Raji (cell line): Measurements from ENCODE around the gene MARK3.

Source experiments
- POLR2A ChIP-seq: IDR thresholded peaks from 2 replicates; pipeline ENCODE4 v1.6.1; 2011; ENCODE audit warnings: low read depth, low read length, control low read depth; ENCODE audit not compliant: insufficient read depth

The MARK3 gene

DNA sequence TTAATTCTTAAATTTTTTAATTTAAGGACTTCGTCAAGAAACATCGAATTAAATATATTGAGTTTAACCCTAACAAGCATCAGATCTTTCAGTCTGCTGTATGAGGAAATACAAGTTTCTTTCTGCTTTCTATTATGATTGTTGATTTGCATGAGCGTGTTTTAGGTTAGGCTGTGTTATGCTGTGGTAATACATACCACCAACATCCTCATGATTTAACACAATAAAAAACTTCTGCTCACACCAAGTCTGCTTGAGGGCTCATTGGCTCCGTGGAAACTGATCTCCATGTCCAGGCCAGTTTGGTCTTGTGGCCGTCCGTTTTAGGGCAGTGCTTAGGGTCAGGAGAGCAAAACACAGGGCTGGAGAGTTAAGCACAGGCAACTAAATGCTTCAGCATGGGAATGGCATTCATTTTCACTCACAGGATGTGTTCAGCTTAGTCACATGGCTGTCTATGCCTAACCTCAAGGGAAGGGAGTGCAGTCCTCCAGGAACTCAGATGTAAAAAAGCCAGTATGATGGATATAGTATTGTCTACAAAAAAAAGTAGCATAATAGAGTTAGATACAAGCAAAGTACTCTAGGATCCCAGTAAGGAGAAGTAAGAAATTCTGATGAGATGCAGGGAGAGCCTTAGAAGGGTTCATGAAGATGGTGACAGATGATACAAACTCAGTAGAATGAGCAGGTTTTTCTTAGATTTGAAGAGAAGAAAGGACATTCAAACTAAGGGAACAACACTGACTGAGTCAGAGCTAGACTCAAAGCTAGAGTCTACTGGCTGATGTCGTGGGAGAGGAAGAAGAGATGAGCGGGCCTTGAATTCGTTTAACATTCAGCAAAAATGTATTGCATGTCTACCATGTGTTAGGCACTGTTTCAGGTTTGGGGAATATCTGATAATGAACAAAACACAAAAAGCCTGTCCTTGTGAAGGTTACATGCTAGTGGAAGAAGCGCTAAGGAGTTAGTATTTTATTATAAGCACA, 16.3 kb downstream of the MARK3 start:
- no peak for TF ChIP-seq POLR2A

DNA sequence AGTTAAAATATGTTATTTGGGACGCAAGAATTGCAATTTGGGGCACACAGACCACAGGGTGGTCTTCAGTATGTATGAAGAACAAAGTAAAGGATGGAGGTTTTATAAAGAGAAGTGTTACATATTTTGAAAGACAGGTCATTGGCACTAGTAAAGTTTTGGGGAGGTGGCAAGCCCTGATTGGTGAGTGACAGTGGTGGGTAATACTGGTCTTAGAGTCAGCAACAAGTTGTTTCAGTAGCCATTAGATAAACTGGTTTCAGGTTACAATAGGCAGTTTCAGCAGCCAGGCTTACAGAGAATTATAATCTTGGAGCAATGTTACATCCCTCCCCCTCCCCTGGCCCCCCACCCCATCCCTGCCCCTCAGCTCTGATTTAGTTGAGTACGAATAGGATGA, 17.5 kb downstream of the MARK3 start:
- TF ChIP-seq POLR2A: no peak

DNA sequence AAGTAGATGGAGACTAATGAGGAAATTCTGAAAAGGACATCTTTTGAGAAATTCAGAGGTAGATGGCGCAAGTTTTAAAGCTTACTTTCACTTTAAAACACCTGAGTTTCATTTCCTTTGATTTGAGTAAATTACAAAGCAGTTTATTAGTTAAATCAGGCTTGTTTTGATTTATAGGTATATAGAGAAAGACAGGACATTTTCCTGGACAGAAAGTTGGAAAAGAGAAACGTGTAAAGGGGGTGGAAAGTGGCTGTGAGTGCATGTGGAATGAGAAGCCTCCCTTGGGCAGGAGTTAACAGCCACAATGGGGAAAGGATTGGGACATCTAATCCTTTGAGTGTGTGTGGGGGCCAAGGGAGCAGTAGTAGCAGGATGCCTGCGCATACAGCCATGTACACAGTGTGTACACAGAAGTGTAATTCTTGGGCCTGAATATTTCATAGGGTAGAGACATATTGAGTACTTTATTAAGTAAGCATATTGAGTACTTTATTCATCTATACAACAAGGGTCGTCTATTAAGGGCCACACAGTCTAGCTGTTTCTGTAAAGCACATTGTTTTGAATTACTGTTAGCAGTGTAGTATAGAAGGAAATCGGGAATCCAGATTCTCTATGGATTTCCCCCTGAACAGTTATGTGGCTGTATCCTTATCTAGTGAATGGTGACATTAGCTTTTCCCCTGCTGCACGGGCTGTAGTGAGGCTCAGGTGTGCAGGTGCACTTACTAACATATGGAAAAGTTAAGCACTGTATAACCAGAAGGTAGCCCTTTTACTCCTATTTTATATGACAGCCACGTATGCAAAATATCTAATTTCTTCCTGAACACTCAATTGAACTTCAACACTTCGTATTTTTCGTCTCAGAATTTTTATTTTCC, 19.1 kb downstream of the MARK3 start:
- no peak for TF ChIP-seq POLR2A

DNA sequence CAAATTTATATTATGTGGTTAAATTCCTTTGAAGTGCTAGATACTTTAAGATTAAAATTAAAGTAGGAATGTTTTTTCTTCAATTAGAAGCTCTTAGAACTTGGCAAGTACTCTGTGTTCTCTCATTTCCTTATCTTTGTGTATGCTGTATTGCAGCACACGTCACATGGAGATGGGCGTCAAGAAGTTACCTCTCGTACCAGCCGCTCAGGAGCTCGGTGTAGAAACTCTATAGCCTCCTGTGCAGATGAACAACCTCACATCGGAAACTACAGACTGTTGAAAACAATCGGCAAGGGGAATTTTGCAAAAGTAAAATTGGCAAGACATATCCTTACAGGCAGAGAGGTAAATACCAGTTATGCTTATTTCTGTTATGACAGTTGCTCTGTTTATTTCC, 19.7 kb downstream of the MARK3 start:
- no peak for TF ChIP-seq POLR2A

DNA sequence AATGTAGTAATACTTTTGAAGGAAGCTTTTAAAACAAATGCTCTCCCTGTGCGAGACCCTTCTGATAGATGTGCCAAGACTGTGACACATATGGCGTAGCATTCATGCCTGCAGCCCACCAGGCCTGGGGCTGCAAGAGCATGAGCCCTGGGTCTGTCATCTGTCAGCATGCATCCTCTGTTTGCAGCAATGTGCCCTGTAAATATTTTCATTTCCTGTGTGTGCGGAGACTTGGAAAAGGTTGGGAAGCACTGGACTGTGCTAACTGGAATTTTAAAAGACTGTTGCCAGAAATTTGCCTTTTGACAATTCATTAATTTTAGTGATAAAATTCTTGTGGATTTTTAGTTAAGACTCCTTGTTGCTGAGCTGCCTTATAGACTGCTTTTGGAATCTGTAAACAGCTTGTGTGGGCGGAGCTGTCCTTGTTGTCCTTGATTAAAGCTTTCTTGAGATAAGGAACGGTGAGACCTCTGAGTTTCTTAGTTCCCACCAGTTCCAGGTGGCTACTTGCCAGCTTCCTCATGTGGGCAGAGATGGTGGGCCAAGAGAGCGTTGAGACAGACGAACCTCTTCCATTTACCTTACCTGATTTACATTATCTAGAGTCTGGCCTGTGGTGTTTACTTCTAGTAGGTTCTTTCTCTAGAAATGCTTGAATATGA, 23.4 kb downstream of the MARK3 start:
- TF ChIP-seq POLR2A: no peak

DNA sequence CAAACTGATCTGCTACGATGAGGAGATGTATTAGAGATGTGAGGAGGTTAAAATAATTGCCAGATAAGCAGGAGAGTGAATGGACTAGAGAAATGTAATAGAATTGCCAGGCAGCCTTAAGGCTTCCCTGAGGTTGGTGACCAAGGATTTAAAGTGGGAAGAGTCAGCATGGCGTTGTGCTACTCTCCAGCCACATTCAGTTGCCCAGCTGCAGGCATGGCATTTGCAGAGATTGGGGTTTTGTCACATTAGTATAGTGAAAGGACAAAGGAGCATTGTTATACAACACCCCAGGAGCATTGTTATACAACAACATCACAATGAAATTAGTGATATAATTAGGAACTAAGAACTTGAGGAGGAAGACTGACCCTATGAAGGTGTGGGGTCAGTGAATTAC, 31.7 kb downstream of the MARK3 start:
- no peak for TF ChIP-seq POLR2A

DNA sequence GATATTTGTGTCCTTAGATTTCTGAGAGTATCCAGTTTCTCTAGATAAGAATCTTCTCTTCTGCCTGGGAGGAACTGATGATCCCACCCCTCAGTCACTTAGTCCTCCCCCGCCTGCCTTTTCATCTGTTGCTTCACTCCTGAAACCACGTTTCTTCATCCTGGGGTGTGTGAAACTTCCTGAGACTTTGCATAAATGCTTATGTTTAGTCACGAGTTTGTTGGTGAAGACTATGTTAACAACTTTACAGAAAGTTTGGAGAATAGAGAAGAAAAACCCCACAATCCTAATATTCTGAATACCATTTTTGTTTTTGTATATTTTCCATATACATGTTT, 33.2 kb downstream of the MARK3 start:
- TF ChIP-seq POLR2A: no peak

DNA sequence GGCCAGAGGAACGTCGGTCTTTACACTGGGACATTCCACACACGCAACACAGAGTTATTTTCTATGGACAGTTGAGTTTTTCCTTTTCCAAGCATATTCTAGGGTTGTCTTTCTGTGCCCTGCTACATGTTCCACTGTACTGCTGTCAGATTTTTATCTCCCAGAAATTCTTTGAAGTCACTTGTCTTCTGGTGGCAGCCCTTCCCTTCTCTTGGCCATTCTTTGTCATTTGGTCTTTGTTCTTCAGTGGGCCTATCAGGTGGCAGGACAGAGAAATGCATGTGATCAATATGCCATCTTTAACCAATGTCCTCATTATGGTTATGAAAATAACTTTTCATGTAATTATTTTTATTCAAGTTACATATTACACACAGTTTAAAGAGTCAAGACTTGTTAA, 36.3 kb downstream of the MARK3 start:
- TF ChIP-seq POLR2A: no peak

DNA sequence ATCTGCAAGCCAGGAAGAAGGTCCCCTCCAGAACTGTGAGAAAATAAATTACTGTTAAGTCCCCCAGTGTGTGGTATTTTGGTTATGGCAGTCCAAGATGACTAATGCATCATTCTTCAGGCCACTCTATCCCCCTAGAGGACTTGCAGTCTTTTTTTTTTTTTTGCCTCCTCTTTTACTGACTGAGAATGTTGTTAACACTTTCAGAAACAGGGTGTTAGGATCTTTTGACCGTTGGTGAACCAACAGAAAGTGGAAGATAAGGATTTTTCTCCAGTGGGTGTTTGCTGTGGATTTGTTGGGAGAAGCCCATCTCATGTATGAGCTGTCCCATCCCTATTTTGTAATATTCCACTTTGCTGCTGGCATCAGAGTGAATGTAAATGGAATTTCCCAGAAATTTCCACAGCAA, 37.8 kb downstream of the MARK3 start:
- no peak for TF ChIP-seq POLR2A

DNA sequence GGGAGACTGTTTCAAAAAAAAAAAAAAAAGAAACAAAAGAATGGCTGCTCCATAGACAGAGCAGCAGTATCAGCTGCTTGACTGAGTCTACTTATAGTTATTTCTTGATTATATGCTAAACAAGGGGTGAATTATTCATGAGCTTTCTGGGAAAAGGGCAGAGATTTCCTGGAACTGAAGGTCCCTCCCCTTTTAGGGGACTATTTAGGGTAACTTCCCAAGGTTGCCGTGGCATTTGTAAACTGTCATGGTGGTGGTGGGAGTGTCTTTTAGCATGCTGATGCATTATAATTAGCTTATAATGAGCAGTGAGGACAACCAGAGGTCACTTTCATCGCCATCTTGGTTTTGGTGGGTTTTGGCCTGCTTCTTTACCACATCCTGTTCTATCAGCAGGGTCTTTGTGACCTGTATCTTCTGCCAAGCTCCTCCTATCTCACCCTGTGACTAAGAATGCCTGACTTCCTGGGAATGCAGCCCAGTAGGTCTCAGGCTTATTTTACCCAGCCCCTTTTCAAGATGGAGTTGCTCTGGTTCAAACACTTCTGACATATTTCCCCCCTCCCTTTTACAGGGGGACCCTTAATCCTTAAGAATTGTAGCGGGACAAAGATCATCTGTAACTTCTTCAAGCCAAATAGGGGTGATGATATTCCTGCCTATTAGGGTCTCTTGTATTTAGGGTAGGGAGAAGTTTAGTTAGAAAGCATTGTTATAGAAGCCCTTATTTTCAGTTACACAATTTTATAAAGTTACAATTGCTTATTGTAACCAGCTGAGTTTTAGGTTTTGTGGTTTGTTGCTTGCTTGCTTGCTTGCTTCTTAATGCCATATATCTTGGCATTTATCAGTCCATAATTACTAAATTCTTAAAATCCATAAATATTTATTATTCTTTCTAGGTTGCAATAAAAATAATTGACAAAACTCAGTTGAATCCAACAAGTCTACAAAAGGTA, 42.5 kb downstream of the MARK3 start:
- no peak for TF ChIP-seq POLR2A

DNA sequence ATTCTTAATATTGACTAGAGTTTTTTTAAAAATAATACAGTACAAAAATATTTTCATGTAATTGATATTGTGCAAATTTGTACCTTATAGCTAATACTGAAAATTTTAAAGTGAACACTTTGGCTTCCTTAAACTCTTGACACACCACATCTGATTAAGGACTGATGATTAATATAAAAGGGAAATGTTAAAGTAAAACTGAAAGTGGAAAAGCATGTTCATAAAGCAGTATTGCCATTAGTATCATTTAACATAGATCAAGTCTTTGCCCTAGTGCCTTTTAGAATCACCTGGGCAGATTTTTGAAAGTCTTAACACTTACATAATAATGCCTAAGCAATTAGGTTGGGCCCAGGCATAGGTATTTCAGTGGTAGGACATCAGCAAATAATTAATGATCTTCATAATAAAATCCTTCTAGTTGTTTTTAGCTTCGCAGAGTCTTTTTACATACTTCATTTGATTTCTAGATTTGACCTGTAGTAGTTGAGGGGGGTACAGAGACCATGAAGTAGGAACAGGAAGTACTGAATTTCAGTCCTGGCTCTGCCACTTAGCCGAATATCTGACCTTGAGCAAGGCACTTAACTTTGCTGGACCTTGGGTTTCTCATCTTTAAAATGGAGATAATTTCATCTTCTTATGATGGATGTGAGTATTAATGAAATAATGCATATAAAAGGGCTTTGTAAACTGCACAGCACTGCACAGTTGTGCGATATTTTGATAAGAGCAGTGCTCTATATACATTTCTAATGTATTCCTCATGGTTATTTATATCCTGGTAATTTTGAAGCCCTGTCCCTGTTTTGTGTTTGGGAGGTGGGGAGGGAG, 43.7 kb downstream of the MARK3 start:
- TF ChIP-seq POLR2A: no peak

DNA sequence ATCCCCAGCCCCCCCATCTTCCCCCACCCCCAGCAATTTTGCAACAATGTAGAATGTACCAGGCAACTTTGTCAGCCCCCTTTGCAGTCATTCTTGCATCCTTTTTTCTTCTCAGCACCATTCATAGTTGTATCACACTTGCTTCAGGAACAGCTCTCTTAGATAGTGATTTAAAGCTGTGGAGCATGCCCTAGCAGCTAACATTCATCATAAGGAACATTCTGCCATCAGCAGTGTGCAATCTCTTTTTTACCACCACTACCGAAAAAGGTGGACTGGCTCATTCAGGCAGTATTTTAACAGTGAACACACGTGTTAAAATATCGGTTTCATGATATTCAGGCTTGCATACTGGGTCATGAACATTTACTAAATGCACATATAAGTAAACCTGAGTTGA, 45.1 kb downstream of the MARK3 start:
- no peak for TF ChIP-seq POLR2A

DNA sequence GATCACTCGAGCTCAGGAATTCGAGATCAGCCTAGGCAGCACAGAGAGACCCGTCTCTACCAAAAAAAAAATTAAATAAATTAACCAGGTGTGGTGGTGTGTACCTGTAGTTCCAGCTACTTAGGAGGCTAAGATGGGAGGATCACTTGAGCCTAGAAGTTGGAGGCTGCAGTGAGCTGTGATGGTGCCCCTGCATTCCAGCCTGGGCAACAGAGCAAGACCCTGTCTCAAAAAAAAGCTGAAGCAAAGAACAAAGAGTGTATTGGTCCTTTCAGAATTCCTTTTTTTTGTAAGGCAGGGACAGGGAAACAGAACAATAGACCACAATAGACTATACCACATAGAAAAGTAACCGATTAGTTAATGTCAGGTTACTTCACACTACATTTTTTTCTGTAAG, 47.4 kb downstream of the MARK3 start:
- no peak for TF ChIP-seq POLR2A

DNA sequence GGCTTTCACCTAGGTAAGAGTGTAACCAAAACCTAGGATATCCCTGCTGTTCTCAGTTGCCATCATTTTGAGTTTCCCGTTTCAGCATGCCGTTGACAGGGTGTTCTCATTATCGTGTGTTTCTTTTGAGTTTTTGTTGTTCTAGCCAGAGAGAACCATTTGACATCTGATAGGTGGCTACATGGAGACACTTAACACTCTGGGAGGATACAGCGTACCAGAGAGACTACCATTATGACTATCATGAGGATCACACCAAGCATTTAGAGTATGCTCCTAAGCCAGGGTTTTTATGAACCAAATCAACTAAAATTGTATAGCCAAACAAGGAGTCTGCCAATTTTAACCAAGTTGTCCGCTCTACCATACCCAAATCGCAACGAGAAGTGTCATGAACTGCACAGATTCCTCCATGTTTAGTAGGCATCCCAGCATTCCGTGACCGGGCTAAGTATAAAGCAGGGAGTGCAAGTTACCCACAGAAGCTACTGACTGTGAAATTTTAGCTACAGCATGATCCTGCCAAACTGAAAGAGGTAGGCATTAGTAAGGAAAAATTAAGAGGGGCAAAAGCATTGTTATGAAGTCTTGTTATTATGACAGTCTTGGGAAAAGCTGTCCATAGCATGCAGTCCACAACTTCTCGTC, 48.8 kb downstream of the MARK3 start:
- TF ChIP-seq POLR2A: no peak
